Prostate gland (tissue), 2 donors: ENCODE data around the gene JADE2.
A peak's percentile ranks its signal among the peaks of the same experiment; 100 is the strongest.

Source experiments
- CTCF ChIP-seq, 4 experiments: fragments of 200-600 bp in 2 of 4; fragments of 450-650 bp in 2 of 4; sonication (generic) in 2 of 4; IDR thresholded peaks; 1 replicate in 3 of 4; 2 replicates in 1 of 4; pipeline ENCODE4 v1.5.1; 2016 to 2019; ENCODE audit warnings: antibody characterized with exemption in 4 of 4, mild to moderate bottlenecking in 2 of 4, moderate library complexity in 2 of 4
- POLR2A ChIP-seq: fragments of 450-650 bp; IDR thresholded peaks from one replicate; pipeline ENCODE4 v1.6.1; 2016; ENCODE audit warnings: antibody characterized with exemption, mild to moderate bottlenecking
- POLR2AphosphoS5 ChIP-seq: sonication (generic); formaldehyde crosslinking; IDR thresholded peaks from one replicate; pipeline ENCODE4 v1.6.1; 2017; ENCODE audit warnings: antibody characterized with exemption

GRCh38 chr5:134527156-134527960 is 1.9 kb downstream of the JADE2 start:
- TF ChIP-seq CTCF (IDR thresholded peaks at IDR 0.05), result peak; percentile 76 to 95 (median 89)
- peak; percentile 34 for TF ChIP-seq POLR2A
- TF ChIP-seq POLR2AphosphoS5, result no peak
